ENCODE measurements around the gene MRPS12.
"Not testable (repeated sequence)": the region's sequence is repeated elsewhere in the genome, so short reads cannot be mapped to it uniquely, and the experiment has no call there.

Gene MRPS12

DNA sequence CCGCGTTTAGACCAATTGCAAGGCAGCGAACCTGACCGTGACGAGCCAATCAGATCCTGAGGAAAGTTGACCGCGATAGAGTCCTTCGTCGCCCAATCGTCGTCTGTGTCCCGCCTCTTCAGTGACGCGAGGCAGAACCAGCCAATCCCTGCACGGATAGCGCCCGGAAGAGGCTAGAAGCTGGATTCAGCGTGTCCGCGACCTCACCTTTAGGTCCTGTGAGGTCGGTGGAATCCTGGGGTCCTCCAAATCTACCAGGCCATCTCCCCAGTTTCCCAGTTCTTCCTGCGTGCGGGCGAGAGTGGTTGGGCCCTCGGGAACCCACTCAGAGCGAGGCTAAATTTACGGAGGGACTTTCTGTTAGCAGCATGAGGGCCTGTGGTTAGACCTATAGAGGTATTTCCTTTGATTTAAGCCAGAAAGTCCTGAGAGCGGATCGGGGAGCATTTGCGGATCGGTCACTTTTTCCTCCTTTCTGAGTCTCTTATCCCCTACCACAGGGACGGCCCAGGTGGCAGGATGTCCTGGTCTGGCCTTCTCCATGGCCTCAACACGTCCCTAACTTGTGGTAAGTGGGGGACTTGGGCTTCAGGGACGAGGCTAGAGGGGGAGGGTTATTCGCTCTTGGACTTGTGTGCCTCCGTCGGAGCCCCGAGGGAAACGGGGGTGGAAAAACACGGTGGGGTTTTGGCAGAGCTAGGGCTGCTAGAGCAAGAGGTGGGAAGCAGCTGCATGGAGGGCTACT lies at the start of gene MRPS12:
Gene MRPS12 (plus strand): TSS at position 169 of the 745 bp plus-strand sequence. CDS start 351 bp downstream, at position 520.
- peak; percentile 94 for DNase-seq (ENCODE audit: low read depth)

DNA sequence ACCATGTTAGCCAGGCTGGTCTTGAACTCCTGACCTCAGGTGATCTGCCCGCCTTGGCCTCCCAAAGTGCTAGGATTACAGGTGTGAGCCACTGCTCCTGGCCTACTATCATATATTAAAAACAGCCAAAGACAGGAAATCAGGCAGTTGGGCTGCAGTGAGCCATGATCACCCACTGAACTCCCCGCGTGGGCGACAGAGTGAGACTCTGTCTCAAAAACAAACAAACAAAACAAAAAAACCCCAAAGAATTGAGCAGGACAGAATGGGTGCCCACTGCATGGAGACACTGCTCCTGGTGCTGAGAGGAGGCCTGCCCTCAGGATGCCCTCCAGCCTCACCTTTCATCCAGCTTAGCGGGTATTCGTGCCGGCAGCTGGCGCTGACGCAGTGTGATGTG lies 47.5 kb upstream of the MRPS12 start:
- DNase-seq (ENCODE audit: low read depth) = no peak

DNA sequence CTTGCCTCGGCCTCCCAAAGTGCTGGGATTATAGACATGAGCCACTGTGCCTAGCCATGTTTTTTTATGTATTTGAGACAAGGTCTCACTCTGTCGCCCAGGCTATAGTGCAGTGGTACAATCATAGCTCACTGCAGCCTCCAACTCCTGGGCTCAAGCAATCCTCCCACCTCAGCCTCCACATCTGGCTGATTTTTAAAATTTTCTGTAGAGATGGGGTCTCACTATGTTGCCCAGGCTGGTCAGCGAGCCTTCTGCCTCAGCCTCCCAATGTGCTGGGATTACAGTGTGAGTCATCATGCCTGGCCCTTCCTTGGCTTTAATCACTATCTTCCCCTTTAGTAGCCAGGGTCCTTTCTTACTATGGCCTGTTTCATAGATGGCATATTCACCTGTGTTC lies 46.1 kb upstream of the MRPS12 start:
- DNase-seq (ENCODE audit: low read depth) = not testable (repeated sequence)

DNA sequence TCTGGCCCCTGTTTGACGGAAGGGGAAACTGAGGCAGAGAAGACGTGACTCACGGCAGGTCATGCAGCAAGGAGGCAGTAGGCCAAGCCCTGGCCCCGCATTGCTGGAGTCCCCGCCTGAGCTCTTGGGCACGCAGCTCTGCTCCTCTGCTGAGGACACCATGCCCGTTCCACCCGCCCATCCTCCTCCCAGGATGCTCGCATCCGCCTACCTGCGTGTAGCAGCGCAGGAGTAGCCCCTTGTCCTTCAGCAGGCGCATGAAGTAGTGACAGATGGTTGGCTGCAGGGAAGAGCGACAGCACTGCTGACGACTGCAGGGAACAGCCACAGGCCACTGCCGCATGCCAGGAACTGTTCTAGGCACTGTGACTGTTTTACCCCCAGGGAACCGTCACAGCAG lies 41.9 kb upstream of the MRPS12 start:
- no peak for DNase-seq (ENCODE audit: low read depth)

DNA sequence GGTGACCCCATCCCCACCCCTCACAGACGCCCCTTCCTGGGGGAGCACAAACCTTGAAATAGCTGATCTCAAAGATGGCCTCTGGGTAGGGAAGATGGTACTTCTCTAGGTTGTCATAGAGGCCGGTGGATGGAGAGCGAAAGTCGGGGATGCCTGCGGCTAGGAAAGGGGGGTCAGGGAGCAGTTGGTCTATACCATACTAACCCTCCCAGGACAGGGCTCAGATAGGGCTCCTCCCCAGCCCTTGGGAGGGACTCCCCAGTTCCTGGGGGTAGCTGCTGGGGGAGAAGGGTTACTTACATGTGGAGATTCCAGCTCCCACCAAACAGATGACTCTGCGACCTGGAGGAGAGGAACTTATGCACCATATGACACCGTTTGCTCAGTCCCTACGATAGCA lies 40.9 kb upstream of the MRPS12 start:
- no peak for DNase-seq (ENCODE audit: low read depth)

DNA sequence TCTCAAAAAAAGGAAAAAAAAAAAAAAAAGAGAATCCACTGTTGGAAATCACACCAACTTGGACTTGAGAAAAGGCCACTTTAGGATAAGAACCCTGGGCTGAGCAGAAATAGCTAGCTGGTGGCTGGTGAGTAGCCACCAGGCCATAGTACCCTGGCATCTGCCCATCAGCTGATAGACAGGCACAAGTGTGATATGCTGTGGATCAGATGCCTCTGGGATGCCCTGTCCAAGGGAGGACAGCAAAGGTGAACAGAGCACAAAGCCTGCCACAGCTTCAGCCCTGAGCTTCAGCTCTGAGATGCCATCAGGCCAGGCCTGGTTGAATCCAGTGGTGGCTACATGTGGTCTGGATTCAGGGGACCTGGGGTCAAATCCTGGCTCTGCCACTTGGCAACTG lies 40.1 kb upstream of the MRPS12 start:
- DNase-seq (ENCODE audit: low read depth) = no peak

DNA sequence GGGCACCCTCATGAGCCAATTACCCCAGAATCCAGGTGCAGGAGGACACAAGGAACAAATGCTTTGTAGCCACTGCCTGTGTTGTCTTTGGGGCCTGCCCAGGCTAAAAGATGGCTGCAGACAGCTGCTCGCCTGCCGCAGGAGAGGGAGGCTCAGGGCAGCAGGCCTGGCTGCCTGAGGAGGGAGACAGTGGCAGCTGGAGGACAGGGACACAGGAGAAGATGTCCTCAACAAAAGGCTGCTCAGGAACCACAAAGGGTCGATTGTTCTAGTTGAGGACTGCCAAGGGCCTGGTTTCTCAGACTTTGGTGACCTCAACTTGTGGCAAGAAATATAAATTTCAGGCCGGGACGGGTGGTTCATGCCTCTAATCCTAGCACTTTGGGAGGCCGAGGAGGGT lies 39.0 kb upstream of the MRPS12 start:
- no peak for DNase-seq (ENCODE audit: low read depth)

DNA sequence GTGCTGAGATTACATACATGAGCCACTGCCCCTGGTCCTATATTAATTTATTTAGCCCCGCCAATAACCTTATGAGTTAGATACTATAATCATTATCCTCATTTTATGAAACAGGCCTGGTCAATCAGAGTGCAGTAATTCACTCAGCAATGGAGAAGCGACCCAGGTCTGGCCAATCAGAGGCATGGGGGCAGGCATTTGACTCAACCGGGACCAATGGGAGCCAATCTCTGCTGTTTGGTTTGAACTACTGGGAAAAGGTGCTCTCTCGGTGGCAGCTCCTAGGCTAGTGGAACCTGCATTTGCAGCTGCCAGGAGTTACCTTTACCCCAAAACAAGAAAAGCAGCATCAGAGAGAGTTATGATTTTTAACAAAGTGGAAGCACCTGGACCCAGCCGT lies 37.9 kb upstream of the MRPS12 start:
- no peak for DNase-seq (ENCODE audit: low read depth)

DNA sequence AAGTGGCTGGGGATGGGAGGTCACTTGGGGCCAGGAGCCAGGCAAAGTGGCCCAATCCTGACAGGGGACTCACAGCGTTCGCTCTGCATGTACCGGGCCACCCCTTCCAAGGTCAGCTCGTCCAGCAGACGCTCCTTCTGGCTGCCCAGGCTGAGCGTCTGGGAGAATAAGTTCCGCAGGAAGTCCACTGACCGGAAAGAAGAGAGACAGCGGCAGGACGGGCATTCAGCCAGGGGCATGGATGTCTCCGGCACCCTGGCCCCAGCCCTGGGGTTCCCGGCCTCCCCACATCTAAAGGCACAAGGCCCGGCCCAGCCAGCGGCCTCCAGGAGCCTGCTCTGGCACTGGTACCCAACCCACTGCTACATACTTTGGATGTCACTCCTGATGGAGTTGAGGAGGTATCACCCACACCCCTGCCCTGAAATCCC lies 37.4 kb upstream of the MRPS12 start:
- DNase-seq (ENCODE audit: low read depth) = no peak

DNA sequence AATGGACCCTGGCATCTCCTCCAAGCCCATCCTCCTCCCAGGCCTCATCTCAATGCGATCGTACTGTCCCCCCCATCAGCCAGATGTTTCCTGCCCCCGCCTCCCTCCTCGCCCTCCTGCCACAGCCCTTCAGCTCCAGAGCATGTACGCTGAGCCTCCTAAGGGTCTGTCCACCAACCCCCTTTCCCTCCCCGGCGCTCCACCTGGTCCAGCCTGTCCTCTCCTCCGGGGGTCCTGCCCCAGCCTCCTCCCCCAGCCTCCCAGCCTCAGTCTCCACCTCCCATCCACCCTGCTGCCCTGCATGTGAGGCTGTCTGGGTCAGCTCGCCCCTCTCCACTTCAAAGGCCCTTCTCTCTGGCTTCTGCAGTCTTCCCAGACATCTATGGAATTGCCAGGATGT lies 35.8 kb upstream of the MRPS12 start:
- no peak for DNase-seq (ENCODE audit: low read depth)

DNA sequence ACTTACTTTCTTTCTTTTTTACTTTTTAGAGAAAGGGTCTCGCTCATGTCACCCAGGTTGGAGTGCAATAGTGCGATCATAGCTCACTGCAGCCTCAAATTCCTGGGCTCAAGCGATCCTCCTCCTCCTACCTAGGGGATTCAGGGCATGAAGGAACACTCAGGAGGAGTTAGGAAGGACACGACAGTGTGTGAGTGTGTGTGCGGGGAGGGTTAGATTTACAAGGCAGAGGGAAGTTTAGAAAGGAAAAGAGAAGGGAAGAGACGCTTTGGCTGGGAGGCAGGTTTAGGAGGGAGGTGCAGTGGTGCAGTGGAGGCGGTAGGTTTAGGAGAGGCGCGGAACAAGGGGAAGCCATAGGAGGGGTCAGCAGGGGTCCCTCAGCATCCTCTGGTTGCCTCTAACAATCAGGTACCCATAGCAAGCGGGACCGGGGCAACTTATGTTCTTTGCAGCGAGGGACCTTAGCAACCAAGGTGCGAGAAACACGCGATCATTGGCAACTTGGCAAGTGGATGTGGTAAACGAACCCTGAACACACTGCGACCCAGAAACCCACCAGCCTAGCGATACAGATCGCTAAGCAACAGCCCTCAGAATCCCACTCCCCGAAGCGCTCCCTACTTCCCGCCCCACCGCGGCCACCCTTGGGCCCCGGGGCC lies 31.8 kb upstream of the MRPS12 start:
- DNase-seq (ENCODE audit: low read depth) = peak; percentile 15

DNA sequence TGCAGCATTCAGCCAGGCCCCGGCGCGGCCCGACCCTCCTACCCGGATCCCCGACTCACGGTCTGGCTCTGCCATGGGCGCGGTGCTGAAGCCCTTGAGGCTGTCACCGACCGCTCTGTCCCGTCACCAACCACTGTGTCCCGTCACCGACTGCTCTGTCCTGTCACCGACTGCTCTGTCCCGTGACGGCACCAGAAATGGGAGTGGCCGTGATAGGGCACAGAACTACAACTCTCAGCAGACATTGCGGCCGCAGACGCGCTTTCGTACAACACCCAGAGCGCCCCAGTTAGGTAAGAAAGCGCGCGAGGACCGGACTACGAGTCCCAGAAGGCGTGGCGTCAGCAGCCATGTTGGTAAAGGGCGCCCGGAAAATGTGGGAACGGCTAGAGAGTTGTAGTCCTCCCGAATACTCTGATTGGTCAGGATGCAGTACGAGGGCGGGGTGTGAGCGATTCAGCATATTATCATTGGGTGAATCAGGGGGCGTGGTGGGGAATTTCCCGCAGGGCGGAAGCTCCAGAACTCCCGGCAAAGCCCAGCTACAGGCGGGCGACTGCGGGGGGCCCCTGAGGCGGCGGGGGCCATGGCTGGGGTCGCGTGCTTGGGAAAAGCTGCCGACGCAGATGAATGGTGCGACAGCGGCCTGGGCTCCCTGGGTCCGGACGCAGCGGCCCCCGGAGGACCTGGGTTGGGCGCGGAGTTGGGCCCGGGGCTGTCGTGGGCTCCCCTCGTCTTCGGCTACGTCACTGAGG lies 31.1 kb upstream of the MRPS12 start, which contains the start of the genes NFKBIB and SIRT2:
Gene NFKBIB (plus strand): TSS at position 523 of the 755 bp plus-strand sequence. CDS start 64 bp downstream, at position 587.
Gene SIRT2 (minus strand): TSS at position 172 of the 755 bp plus-strand sequence. CDS start 97 bp downstream, at position 75.
- DNase-seq (ENCODE audit: low read depth) = peak; percentile 98

DNA sequence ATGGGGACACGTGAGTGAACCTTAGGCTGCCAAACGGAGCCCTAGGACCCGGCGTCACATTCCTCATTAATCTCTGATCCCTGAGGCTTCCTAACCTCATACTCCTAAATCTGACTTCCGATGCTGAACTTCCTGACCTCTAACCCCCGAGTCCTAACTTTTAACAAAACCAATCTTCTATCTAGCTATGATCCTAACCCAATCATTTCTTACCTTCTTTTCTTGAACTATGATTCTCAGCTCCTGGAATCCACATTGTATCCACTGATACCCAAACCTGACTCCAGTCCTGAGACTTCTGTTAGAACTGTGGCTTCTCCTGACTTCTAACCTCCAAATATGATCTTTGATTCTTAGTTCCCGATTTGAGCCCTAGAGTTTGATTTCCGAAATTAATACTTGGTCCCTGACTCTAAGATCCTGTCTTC lies 30.5 kb upstream of the MRPS12 start:
- DNase-seq (ENCODE audit: low read depth) = no peak

DNA sequence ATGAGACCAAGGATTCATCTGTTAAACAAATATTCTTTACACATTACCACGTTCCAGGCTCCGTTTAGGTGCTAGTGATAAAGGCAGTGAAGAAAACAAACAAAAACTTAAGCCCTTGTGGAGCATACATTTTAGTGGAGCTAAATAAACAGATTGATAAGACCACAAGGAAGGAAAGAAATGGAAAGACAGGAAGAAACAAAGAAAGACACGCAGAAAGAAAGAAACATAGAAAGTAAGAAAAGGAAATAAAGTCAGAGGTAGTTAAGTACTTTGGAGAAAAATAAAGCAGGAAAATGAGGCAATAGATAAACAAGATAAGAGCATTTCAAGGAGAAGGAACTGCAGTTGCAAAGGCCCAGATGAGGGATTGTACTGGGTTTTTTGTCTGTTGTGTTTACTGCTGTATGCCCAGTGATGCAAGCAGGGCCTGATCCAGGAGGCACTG lies 30.0 kb upstream of the MRPS12 start:
- no peak for DNase-seq (ENCODE audit: low read depth)

DNA sequence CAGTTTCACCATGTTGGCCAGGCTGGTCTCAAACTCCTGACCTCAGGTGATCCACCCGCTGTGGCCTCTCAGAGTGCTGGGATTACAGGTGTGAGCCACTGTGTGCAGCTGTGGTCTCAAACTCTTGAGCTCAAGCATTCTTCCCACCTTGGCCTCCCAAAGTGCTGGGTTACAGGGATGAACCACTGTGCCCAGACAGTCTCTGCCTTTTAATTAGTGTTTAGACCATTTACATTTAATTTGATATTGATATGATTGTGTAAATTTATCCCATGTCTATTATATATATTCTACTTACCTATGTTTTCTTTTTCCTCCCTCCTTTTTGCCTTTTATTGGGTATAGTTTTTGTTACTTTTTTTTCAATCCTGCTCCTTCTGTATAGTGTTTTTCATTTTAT lies 29.1 kb upstream of the MRPS12 start:
- no peak for DNase-seq (ENCODE audit: low read depth)

DNA sequence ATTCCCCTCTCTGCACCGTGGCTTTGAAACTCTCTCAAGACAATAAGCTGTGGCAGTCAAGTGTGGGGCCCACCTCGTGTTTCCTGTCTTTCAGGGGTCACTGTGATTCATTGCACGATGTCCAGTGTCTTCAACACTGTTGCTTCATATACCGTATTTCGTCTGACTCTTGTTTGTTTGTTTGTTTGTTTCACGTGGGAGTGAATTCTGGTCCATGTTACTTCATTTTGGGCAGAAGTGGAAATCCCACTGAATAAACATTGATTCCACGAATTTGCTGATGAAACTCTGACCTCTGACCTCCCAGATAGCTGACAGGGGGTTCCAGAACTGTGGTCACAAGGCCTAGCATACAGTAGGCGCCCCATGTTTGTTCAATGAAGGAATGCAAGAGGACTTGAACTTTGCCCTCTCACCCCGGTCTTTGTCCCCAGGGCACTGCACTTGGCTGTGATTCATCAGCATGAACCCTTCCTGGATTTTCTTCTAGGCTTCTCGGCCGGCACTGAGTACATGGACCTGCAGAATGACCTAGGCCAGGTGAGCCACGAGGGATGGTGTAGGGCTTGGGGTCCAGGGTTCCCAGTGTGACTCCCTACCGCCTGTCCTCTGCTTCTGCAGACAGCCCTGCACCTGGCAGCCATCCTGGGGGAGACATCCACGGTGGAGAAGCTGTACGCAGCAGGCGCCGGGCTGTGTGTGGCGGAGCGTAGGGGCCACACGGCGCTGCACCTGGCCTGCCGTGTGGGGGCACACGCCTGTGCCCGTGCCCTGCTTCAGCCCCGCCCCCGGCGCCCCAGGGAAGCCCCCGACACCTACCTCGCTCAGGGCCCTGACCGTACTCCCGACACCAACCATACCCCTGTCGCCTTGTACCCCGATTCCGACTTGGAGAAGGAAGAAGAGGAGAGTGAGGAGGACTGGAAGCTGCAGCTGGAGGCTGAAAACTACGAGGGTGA lies 25.9 kb upstream of the MRPS12 start:
- DNase-seq (ENCODE audit: low read depth) = no peak

DNA sequence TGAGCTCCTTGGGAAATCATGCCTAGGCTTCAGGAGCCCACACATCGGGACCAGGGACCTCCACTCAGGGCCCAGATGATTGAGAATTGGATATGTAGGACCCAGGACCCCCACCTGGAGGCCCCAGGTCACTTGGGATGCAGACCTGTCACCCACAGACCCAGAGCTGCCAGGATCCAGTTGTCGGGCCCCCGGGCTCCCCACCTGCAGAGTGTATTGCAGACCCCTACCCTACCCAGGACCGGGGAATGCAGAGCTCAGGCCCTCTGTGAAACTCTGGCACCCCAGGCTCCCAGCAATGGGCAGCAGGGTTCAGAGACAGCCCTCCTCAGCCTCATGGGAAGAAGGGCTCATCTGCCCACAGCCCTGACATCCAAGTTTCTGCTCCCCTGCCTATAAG lies 25.1 kb upstream of the MRPS12 start:
- no peak for DNase-seq (ENCODE audit: low read depth)

DNA sequence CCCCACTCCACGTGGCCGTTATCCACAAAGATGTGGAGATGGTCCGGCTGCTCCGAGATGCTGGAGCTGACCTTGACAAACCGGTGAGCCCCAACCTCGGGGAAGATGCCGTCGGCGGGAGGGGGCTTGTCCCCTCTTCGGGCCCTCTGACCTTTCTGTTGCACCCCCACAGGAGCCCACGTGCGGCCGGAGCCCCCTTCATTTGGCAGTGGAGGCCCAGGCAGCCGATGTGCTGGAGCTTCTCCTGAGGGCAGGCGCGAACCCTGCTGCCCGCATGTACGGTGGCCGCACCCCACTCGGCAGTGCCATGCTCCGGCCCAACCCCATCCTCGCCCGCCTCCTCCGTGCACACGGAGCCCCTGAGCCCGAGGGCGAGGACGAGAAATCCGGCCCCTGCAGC lies 23.5 kb upstream of the MRPS12 start:
- DNase-seq (ENCODE audit: low read depth) = no peak

DNA sequence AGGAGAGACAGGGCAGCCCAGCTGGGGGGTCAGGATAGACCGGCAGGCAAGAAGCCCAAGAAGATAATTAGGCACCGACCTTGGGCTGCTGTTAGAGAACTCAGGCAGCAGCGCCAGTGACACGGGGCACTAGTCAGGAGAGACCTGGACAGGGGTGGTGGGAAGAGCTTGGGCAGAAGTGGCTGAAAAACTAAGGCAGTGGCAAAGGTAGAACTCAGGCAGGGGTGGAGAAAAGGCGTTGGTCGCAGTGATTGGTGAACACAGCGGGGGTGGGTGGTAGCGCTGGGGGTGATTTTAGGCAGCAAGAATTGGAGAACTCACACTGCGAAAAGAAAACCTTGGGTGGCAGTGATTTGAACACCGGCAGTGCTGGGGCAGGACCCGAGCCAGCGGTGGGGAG lies 23.1 kb upstream of the MRPS12 start:
- no peak for DNase-seq (ENCODE audit: low read depth)

DNA sequence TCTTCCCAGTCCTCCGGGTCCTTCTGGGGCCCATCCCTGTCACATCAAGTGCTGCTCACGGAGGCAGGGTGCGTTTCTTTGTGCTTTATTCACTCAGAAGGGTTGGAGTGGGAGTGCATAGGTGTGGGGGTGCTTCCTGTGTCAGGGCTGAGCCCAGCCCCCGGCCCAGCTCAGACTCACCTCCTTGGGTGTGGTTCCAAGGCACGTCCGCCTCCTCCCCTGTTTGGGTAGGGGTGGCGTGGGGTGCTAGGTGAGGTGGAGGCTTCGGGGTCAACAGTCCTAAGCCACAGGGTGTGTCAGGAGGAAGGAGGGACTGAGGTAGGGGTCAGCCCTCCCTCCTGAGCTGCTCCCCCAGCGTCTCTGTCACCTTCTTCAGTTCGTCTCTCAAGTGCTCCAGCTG lies 21.8 kb upstream of the MRPS12 start:
- DNase-seq (ENCODE audit: low read depth) = no peak

DNA sequence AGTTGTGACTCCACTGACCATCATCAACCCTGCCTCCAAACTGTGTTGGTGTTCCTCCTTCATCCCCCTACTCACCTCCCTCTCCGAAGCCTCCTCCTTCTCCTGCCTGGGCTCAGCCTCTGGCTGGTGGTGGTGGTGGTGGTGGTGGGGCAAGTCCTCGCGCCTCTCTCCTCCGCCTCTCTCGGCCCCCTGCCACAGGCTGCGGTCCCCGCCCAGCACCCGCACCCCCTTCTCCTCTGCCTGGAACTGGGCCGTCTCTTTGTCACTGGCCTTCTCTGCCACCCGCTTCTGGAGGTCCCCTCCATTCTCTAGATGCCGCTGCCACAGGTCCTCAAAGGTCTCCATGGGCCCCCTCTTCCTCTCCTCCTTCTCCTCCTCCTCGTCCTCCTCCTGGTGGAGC lies 20.3 kb upstream of the MRPS12 start:
- no peak for DNase-seq (ENCODE audit: low read depth)

All from stimulated activated CD8-positive, alpha-beta memory T cell treated with anti-CD3 and anti-CD28 coated beads, Interleukin-4, amount 100 ng/mL, for 24 hours (primary cell).